ENCODE results near the gene STAT1. TPM values are rescaled to one million over a fixed set of nuclear protein-coding genes. Genes with fewer than 3 reads are reported as not detected.

Gene STAT1
- polyA plus RNA-seq, 1 donor from 2014 or later = 4.9 TPM

GRCh38 chr2:190941571-190941970, 72.4 kb downstream of the STAT1 start:
- TF ChIP-seq POLR2AphosphoS5 (IDR thresholded peaks at IDR 0.05) = no peak
- TF ChIP-seq RAD21 (conservative IDR thresholded peaks at IDR 0.05) = no peak
- no peak for TF ChIP-seq REST (IDR thresholded peaks at IDR 0.05; ENCODE audit: borderline replicate concordance)
- TF ChIP-seq MXI1 (conservative IDR thresholded peaks at IDR 0.05; ENCODE audit: poor library complexity, severe bottlenecking) = no peak
- TF ChIP-seq TAF1 (IDR thresholded peaks at IDR 0.05; ENCODE audit: low read depth) = no peak
- TF ChIP-seq CTCF (IDR thresholded peaks at IDR 0.05; ENCODE audit: poor library complexity, severe bottlenecking) = no peak
- Histone ChIP-seq H3K4me2 (ENCODE audit: low read length) (no peak overlapping the region), H4K20me1 (ENCODE audit: insufficient read depth) (no peaks in the 10 kb centered on the region), H3K27me3 (ENCODE audit: insufficient read depth, low read depth, low read length) (no peaks in the 10 kb centered on the region), H3K27ac (ENCODE audit: low read length) (no peak overlapping the region), H3K4me3 (ENCODE audit: low read length) (no peak overlapping the region), H3K9me3 (ENCODE audit: low read length) (no peaks in the 10 kb centered on the region), H3F3A (ENCODE audit: insufficient read depth, low read length, poor library complexity, severe bottlenecking) (no peaks in the 10 kb centered on the region), H3K9ac (ENCODE audit: low read length) (no peak overlapping the region), H3K36me3 (ENCODE audit: insufficient read depth, low read length) (no peaks in the 10 kb centered on the region), H3K9me2 (ENCODE audit: insufficient read depth, low read length) (no peaks in the 10 kb centered on the region), H2AFZ (ENCODE audit: low read depth, low read length) (no peak overlapping the region), H3K79me2 (replicated peaks; ENCODE audit: insufficient read depth, low read length) (no peaks in the 10 kb centered on the region)

GRCh38 chr2:190940454-190940853, 73.5 kb downstream of the STAT1 start:
- Histone ChIP-seq H3K9ac (ENCODE audit: low read length) (no peak overlapping the region), H3K9me2 (ENCODE audit: insufficient read depth, low read length) (no peaks in the 10 kb centered on the region), H3K27ac (ENCODE audit: low read length) (no peak overlapping the region), H3K9me3 (ENCODE audit: low read length) (no peaks in the 10 kb centered on the region), H3K4me2 (ENCODE audit: low read length) (no peak overlapping the region), H4K20me1 (ENCODE audit: insufficient read depth) (no peaks in the 10 kb centered on the region), H2AFZ (ENCODE audit: low read depth, low read length) (no peak overlapping the region), H3K4me3 (ENCODE audit: low read length) (no peak overlapping the region), H3K27me3 (ENCODE audit: insufficient read depth, low read depth, low read length) (no peaks in the 10 kb centered on the region), H3F3A (ENCODE audit: insufficient read depth, low read length, poor library complexity, severe bottlenecking) (no peaks in the 10 kb centered on the region), H3K36me3 (ENCODE audit: insufficient read depth, low read length) (no peaks in the 10 kb centered on the region), H3K79me2 (replicated peaks; ENCODE audit: insufficient read depth, low read length) (no peaks in the 10 kb centered on the region)
- TF ChIP-seq REST (IDR thresholded peaks at IDR 0.05; ENCODE audit: borderline replicate concordance) (no peak), EP300 (conservative IDR thresholded peaks at IDR 0.05; ENCODE audit: poor library complexity, severe bottlenecking) (no peak), MXI1 (conservative IDR thresholded peaks at IDR 0.05; ENCODE audit: poor library complexity, severe bottlenecking) (no peak)

Measured in neural cell (in vitro differentiated cells).